Liver (tissue), 9 donors: Measurements from ENCODE around the gene PPP2R2D. TPM values are rescaled to one million over a fixed set of nuclear protein-coding genes. Genes with fewer than 3 reads are reported as not detected.

Experiments used
- DNase-seq: peaks from one replicate; pipeline ENCODE4 v3.0.0-alpha.2; 2017; ENCODE audit warnings: low spot score
- H3K27ac ChIP-seq, 2 donors: one replicate each; pipeline ENCODE4 v1.7.0; 2013; ENCODE audit warnings: inconsistent platforms in 2 of 2, low read length in 2 of 2, control low read depth in 1 of 2, low read depth in 1 of 2, mild to moderate bottlenecking in 1 of 2
- H3K27me3 ChIP-seq, 4 donors: one replicate each; pipeline versions ENCODE4 v1.6.1 to v1.7.0; 2013; ENCODE audit warnings: low read length in 3 of 4, inconsistent platforms in 1 of 4, mild to moderate bottlenecking in 1 of 4, moderate library complexity in 1 of 4; ENCODE audit not compliant: control insufficient read depth in 4 of 4, insufficient read depth in 4 of 4
- H3K36me3 ChIP-seq, 4 donors: one replicate each; pipeline versions ENCODE4 v1.6.1 to v1.7.0; 2013; ENCODE audit warnings: low read length in 3 of 4, mild to moderate bottlenecking in 3 of 4, low read depth in 1 of 4, moderate library complexity in 1 of 4; ENCODE audit not compliant: control insufficient read depth in 4 of 4, insufficient read depth in 3 of 4
- H3K4me1 ChIP-seq, 4 donors: one replicate each; pipeline versions ENCODE4 v1.6.1 to v1.7.0; 2013; ENCODE audit warnings: low read length in 3 of 4, mild to moderate bottlenecking in 3 of 4, moderate library complexity in 1 of 4; ENCODE audit not compliant: control insufficient read depth in 4 of 4, insufficient read depth in 4 of 4
- H3K4me3 ChIP-seq, 3 donors: one replicate each; pipeline versions ENCODE4 v1.6.1 to v1.7.0; 2013; ENCODE audit warnings: low read length in 3 of 3, control low read depth in 1 of 3, low read depth in 1 of 3, mild to moderate bottlenecking in 1 of 3
- H3K9ac ChIP-seq, 2 donors: one replicate each; pipeline ENCODE4 v1.7.0; 2013; ENCODE audit warnings: low read length in 2 of 2, mild to moderate bottlenecking in 2 of 2, moderate library complexity in 2 of 2, control low read depth in 1 of 2, low read depth in 1 of 2
- H3K9me3 ChIP-seq, 4 donors: one replicate each; pipeline versions ENCODE4 v1.6.1 to v1.7.0; 2013; ENCODE audit warnings: low read length in 3 of 4; ENCODE audit not compliant: control insufficient read depth in 4 of 4
- ATF3 ChIP-seq: IDR thresholded peaks from 2 replicates; pipeline ENCODE4 v1.6.1; 2016; ENCODE audit warnings: antibody characterized with exemption
- EGR1 ChIP-seq, 2 donors: IDR thresholded peaks; 2 replicates each; pipeline ENCODE4 v1.6.1; 2016 to 2018; ENCODE audit warnings: antibody characterized with exemption in 2 of 2, low read depth in 2 of 2
- FOXA1 ChIP-seq: IDR thresholded peaks from 2 replicates; pipeline ENCODE4 v1.6.1; 2016; ENCODE audit warnings: antibody characterized with exemption
- FOXA2 ChIP-seq: IDR thresholded peaks from 2 replicates; pipeline ENCODE4 v1.6.1; 2016; ENCODE audit warnings: antibody characterized with exemption
- GABPA ChIP-seq, 2 donors: IDR thresholded peaks in 1 of 2; conservative IDR thresholded peaks in 1 of 2; 2 replicates each; pipeline ENCODE4 v1.6.1; 2016; ENCODE audit warnings: antibody characterized with exemption in 2 of 2, mild to moderate bottlenecking in 1 of 2, moderate library complexity in 1 of 2
- HNF4A ChIP-seq, 2 donors: conservative IDR thresholded peaks; 2 replicates each; pipeline ENCODE4 v1.6.1; 2016; ENCODE audit warnings: antibody characterized with exemption in 2 of 2, mild to moderate bottlenecking in 2 of 2
- HNF4G ChIP-seq: IDR thresholded peaks from 2 replicates; pipeline ENCODE4 v1.6.1; 2016; ENCODE audit warnings: antibody characterized with exemption
- JUND ChIP-seq, 2 donors: IDR thresholded peaks; 2 replicates each; pipeline ENCODE4 v1.6.1; 2016; ENCODE audit warnings: antibody characterized with exemption in 2 of 2
- MAX ChIP-seq: IDR thresholded peaks from 2 replicates; pipeline ENCODE4 v1.6.1; 2016; ENCODE audit warnings: antibody characterized with exemption
- NR2F2 ChIP-seq: IDR thresholded peaks from 2 replicates; pipeline ENCODE4 v1.6.1; 2016; ENCODE audit warnings: antibody characterized with exemption
- RAD21 ChIP-seq, 2 donors: IDR thresholded peaks; 2 replicates each; pipeline ENCODE4 v1.6.1; 2016; ENCODE audit warnings: antibody characterized with exemption in 2 of 2, mild to moderate bottlenecking in 2 of 2
- RXRA ChIP-seq, 2 donors: IDR thresholded peaks; 2 replicates each; pipeline ENCODE4 v1.6.1; 2017 to 2018; ENCODE audit warnings: antibody characterized with exemption in 2 of 2, mild to moderate bottlenecking in 1 of 2
- SP1 ChIP-seq: IDR thresholded peaks from 2 replicates; pipeline ENCODE4 v1.6.1; 2018; ENCODE audit warnings: antibody characterized with exemption, mild to moderate bottlenecking
- TAF1 ChIP-seq: conservative IDR thresholded peaks from 2 replicates; pipeline ENCODE4 v1.6.1; 2016; ENCODE audit warnings: antibody characterized with exemption, mild to moderate bottlenecking
- YY1 ChIP-seq: IDR thresholded peaks from 2 replicates; pipeline ENCODE4 v1.6.1; 2016; ENCODE audit warnings: antibody characterized with exemption, mild to moderate bottlenecking
- ZBTB33 ChIP-seq: IDR thresholded peaks from 2 replicates; pipeline ENCODE4 v1.6.1; 2016; ENCODE audit warnings: antibody characterized with exemption
- WGBS: extraction: QIAGEN DNeasy Blood & Tissue Kit; methylation state at CpG from one replicate; pipeline ENCODE4 v1.1.7; 2013; 5-methylcytosine and 5-hydroxymethylcytosine counted together
- polyA plus RNA-seq, 2 donors: library from polyadenylated mRNA; stranded (reverse) in 1 of 2; unstranded in 1 of 2; fragments of 200-250 nt in 1 of 2; fragments of >200 nt in 1 of 2; fragmentation: Nextera tagmentation in 1 of 2; extraction: Ambion mirVana in 1 of 2; gene quantifications; one replicate each; pipeline versions ENCODE4 v1.2.1 to v1.2.3, GENCODE V29; 2013 to 2015
- total RNA-seq, 2 donors: library from RNA; depleted of rRNA; stranded (reverse); fragments of >200 nt; gene quantifications; one replicate each; pipeline ENCODE4 v1.2.3, GENCODE V29; 2014
- TF ChIP-seq, protein P1 (sequence below): IDR thresholded peaks from 2 replicates; pipeline ENCODE4 v1.6.1; 2016; ENCODE audit warnings: antibody characterized with exemption, mild to moderate bottlenecking
- donor health status: healthy.
- donor health status: healthy.
- donor health status: healthy.
- donor health status: healthy.
- donor health status: healthy.

The PPP2R2D gene
- total and polyA plus RNA-seq, 4 donors, result 5.9 to 20.5 (median 14.3) TPM

DNA sequence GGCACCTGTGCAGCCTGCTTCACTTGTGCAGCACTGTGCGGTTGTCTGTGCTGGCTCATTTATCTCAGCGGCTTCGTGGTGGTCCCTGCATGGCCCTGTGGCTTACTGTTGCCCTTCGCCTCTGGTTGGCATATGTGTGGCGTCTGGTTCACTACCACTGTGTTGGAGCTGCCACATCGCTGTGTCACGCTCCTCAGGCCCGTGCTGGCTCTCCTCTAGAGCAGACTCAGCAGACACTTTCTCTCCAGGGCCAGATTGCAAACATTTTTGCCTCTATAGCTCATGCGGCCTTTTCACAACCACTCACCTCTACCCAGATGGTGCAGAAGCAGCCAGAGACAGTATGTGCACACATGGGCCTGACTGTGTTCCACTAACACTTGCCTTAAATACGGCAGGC lies 37.9 kb downstream of the PPP2R2D start:
- no peak for DNase-seq
- WGBS, result 99% methylated on average over 10 of the region's 10 CpGs
- no peaks in the 10 kb centered on the region for H3K9me3 ChIP-seq
- H3K4me3 ChIP-seq, result no peak overlapping the region
- no peaks in the 10 kb centered on the region for H3K27me3 ChIP-seq
- H3K27ac ChIP-seq, result no peak overlapping the region
- TF ChIP-seq SP1 (no peak), TAF1 (no peak), HNF4G (no peak), RXRA (IDR thresholded peaks at IDR 0.05) (no peak), EGR1 (IDR thresholded peaks at IDR 0.05; ENCODE audit: low read depth in 2 of 2) (no peak), ATF3 (no peak), NR2F2 (no peak), ZBTB33 (no peak), HNF4A (conservative IDR thresholded peaks at IDR 0.05) (no peak), JUND (IDR thresholded peaks at IDR 0.05) (no peak), MAX (no peak), GABPA (IDR thresholded peaks at IDR 0.05 in 1 of 2, conservative IDR thresholded peaks at IDR 0.05 in 1 of 2) (no peak)
- TF ChIP-seq, protein P1, sequence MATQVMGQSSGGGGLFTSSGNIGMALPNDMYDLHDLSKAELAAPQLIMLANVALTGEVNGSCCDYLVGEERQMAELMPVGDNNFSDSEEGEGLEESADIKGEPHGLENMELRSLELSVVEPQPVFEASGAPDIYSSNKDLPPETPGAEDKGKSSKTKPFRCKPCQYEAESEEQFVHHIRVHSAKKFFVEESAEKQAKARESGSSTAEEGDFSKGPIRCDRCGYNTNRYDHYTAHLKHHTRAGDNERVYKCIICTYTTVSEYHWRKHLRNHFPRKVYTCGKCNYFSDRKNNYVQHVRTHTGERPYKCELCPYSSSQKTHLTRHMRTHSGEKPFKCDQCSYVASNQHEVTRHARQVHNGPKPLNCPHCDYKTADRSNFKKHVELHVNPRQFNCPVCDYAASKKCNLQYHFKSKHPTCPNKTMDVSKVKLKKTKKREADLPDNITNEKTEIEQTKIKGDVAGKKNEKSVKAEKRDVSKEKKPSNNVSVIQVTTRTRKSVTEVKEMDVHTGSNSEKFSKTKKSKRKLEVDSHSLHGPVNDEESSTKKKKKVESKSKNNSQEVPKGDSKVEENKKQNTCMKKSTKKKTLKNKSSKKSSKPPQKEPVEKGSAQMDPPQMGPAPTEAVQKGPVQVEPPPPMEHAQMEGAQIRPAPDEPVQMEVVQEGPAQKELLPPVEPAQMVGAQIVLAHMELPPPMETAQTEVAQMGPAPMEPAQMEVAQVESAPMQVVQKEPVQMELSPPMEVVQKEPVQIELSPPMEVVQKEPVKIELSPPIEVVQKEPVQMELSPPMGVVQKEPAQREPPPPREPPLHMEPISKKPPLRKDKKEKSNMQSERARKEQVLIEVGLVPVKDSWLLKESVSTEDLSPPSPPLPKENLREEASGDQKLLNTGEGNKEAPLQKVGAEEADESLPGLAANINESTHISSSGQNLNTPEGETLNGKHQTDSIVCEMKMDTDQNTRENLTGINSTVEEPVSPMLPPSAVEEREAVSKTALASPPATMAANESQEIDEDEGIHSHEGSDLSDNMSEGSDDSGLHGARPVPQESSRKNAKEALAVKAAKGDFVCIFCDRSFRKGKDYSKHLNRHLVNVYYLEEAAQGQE, result no peak
- H3K4me1 ChIP-seq, result no peaks in the 10 kb centered on the region
- peaks cover 7 to 49% (median 29%) of the 10 kb centered on the region in 4 donors for H3K36me3 ChIP-seq
- no peak overlapping the region for H3K9ac ChIP-seq

DNA sequence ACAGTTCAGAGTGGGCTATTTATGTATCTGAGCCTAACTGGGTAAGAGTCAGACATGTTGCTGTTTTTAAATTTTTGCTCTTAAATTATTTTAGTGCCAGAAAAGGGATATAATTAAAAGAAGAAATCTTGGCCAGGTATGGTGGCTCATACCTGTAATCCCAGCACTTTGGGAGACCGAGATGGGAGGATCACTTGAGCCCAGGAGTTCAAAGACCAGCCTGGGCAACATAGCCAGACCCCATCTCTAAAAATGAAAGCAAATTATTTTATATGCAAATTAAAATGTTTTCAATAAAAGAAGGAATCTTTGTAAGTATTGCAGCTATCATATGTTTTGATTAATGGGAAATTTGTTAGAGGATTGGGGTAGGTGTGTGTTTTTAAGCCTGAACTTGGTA lies 41.6 kb downstream of the PPP2R2D start:
- Histone ChIP-seq H3K9ac (no peak overlapping the region), H3K9me3 (no peaks in the 10 kb centered on the region), H3K4me3 (no peak overlapping the region), H3K4me1 (no peaks in the 10 kb centered on the region), H3K36me3 (peaks cover 9 to 58% (median 38%) of the 10 kb centered on the region in 4 donors), H3K27me3 (no peaks in the 10 kb centered on the region), H3K27ac (no peak overlapping the region)
- no peak for DNase-seq
- 97% methylated on average over 1 of the region's 1 CpG for WGBS
- TF ChIP-seq ATF3 (no peak), RXRA (IDR thresholded peaks at IDR 0.05) (no peak), FOXA2 (no peak), YY1 (no peak), HNF4G (no peak), RAD21 (IDR thresholded peaks at IDR 0.05) (no peak), EGR1 (IDR thresholded peaks at IDR 0.05; ENCODE audit: low read depth in 2 of 2) (no peak), SP1 (no peak), HNF4A (conservative IDR thresholded peaks at IDR 0.05) (no peak), NR2F2 (no peak), ZBTB33 (no peak), JUND (IDR thresholded peaks at IDR 0.05) (no peak), GABPA (IDR thresholded peaks at IDR 0.05 in 1 of 2, conservative IDR thresholded peaks at IDR 0.05 in 1 of 2) (no peak), MAX (no peak), FOXA1 (no peak)
- TF ChIP-seq, protein P1, result no peak
